Measurements from ENCODE around the gene PHLPP1. TPM values are rescaled to one million over a fixed set of nuclear protein-coding genes. Genes with fewer than 3 reads are reported as not detected.

Gene PHLPP1
- total RNA-seq (2012; rRNA removed) (3.6 TPM in 2 replicates), polyA plus RNA-seq (2012; rRNA removed) (3.3 and 4.2 TPM in 2 replicates), Bru-seq, nascent RNA (percentile 62 among the genes with signal in this experiment), BruChase-seq, experiment 1, labeled RNA remaining after a 6-hour chase (percentile 51 among the genes with signal in this experiment), BruChase-seq, experiment 2, labeled RNA remaining after a 2-hour chase (percentile 48 among the genes with signal in this experiment)
- polyA plus RNA-seq (2012; cell fraction: cytosol; rRNA removed), result 2.4 and 2.7 TPM in 2 replicates
- 4.7 and 4.8 TPM in 2 replicates for polyA plus RNA-seq (2012; cell fraction: nucleus; rRNA removed; ENCODE audit: low replicate concordance)
- long read RNA-seq, full-length matches to known transcripts, result 1 of 3 reads
- long read RNA-seq, partial matches to known transcripts, result 2 of 3 reads
- long read RNA-seq, other reads (novel, unspliced or antisense), result 0 of 3 reads

DNA sequence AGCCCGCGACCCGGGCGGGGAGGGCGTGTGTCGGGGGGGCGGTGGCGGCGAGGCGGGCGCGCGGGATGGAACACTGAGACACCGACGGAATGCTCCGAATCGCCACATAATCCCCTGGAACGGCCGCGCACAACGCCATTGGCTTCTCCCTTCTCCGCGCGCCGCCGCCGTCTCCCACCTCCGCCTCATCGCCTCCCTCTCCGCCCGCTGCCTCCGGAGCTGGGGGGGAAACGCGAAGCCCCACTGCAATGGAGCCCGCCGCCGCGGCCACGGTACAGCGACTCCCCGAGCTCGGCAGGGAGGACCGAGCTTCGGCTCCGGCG lies at the start of gene PHLPP1:
Gene PHLPP1, plus strand, starts transcription at position 106 of the 323 bp plus-strand sequence. Its CDS starts 143 bp downstream, at position 249.
- peak within 1 kb of the TSS; percentile 53; the same call in 1 of the 2 replicates for H2AK5ac ChIP-seq (ENCODE audit: low read depth, low read length)
- H3K4me2 ChIP-seq (ENCODE audit: low read depth, low read length), result peak within 1 kb of the TSS; percentile 68
- peak within 1 kb of the TSS; percentile 43; the same call in 1 of the 2 replicates for H2BK120ac ChIP-seq (ENCODE audit: low read depth, low read length)
- no TSS peak for BruUV-seq (replicated peaks)
- no peaks in the 10 kb centered on the region for H3K36me3 ChIP-seq (ENCODE audit: control insufficient read depth, insufficient read depth, low read length)
- H3K56ac ChIP-seq (ENCODE audit: extremely low read depth, insufficient read depth, low read length), result no peak within 1 kb of the TSS
- peak within 1 kb of the TSS; percentile 64 for H3K27ac ChIP-seq (ENCODE audit: insufficient read depth, low read length)
- CTCF ChIA-PET, result interaction anchor here (0.5 to 1.5 kb wide), 16 partner anchors 9 to 267 kb away, joined by 3 to 7 read pairs (median 3); no protein-coding TSS in a partner anchor
- peaks cover 3 to 13% of the 10 kb centered on the region in 2 experiments; a peak in 2 of 4 replicates for H3K79me1 ChIP-seq (ENCODE audit: low read depth in 1 of 2, low read length in 2 of 2)
- H3K27me3 ChIP-seq (ENCODE audit: control insufficient read depth, insufficient read depth, low read length), result no peaks in the 10 kb centered on the region
- H3K14ac ChIP-seq (replicated peaks; ENCODE audit: low read depth, low read length), result peak within 1 kb of the TSS; percentile 48
- H3K4me3 ChIP-seq (ENCODE audit: insufficient read depth, low read depth, low read length), result peak within 1 kb of the TSS; percentile 67
- dilution Hi-C loops (cut with HindIII; ENCODE audit: low sequenced_read_pairs, unreplicated experiment), result no loop called here
- peak within 1 kb of the TSS; percentile 16; the same call in 1 of the 2 replicates for H4K91ac ChIP-seq (ENCODE audit: insufficient read depth, low read depth, low read length)
- peak within 1 kb of the TSS; percentile 95 for H2AFZ ChIP-seq (replicated peaks; ENCODE audit: low read length, poor library complexity)
- peak within 1 kb of the TSS; percentile 74 for H3K4ac ChIP-seq (ENCODE audit: low read depth, low read length)
- H3K9me3 ChIP-seq (ENCODE audit: control insufficient read depth, insufficient read depth, low read length), result no peaks in the 10 kb centered on the region
- intact Hi-C loops (cut with micrococcal nuclease), result loop anchor here (1.0 to 10.0 kb wide), 8 partner anchors 67 to 531 kb away; partner anchors contain the start of genes PIGN and RELCH
- peak within 1 kb of the TSS; percentile 50; the same call in 1 of the 2 replicates for H3K18ac ChIP-seq (ENCODE audit: low read depth, low read length)
- 0 out of 3 replicates have a peak within 1 kb of the TSS, but pooled peaks have one; percentile 13 for H2BK15ac ChIP-seq (ENCODE audit: low read depth, low read length)
- in situ Hi-C loops (cut with MboI; ENCODE audit: low sequenced_read_pairs), result loop anchor here (25.0 kb wide), 1 partner anchor 528 kb away; the partner anchor contains the start of genes PIGN and RELCH
- no peaks in the 10 kb centered on the region for H3K9me1 ChIP-seq (ENCODE audit: insufficient read depth, low read length)
- H4K20me1 ChIP-seq (ENCODE audit: insufficient read depth, low read length), result peaks cover 8% of the 10 kb centered on the region; the same call in 1 of the 2 replicates
- DNase-seq (no peak), ATAC-seq (ENCODE audit: low read depth) (no peak; the same call in 1 of the 2 replicates)
- TF ChIP-seq POLR2A (IDR thresholded peaks at IDR 0.05; ENCODE audit: low read depth, low read length) (no peak; the same call in 1 of the 2 replicates), MXI1 (IDR thresholded peaks at IDR 0.05; ENCODE audit: borderline replicate concordance, low read depth, low read length) (0 out of 2 replicates have a peak, but pooled peaks have one; percentile 2)
- H2BK5ac ChIP-seq (ENCODE audit: low read depth, low read length, poor library complexity, severe bottlenecking), result peak within 1 kb of the TSS; percentile 83
- H3K9ac ChIP-seq (ENCODE audit: low read depth, low read length), result peak within 1 kb of the TSS; percentile 59
- peak within 1 kb of the TSS; percentile 36; the same call in 1 of the 2 replicates for H3K23ac ChIP-seq (ENCODE audit: low read depth, low read length)
- H2AK9ac ChIP-seq (replicated peaks; ENCODE audit: low read depth, low read length, poor library complexity), result peak within 1 kb of the TSS; percentile 71
- peak within 1 kb of the TSS; percentile 35; the same call in 1 of the 2 replicates for H2BK20ac ChIP-seq (ENCODE audit: low read depth, low read length)
- peaks cover 5% of the 10 kb centered on the region for H3K4me1 ChIP-seq (ENCODE audit: control insufficient read depth, insufficient read depth, low read length)
- H4K8ac ChIP-seq (ENCODE audit: low read depth in 2 of 2, low read length in 2 of 2), result peak within 1 kb of the TSS; percentile 34 to 88; a peak in 3 of 4 replicates
- peak within 1 kb of the TSS; percentile 71 for H4K5ac ChIP-seq (ENCODE audit: low read depth, low read length)
- POLR2A ChIA-PET (ENCODE audit: unreplicated experiment), result no interaction called here
- 0% methylated on average over 1 of the region's 46 CpGs; no CpG with 5 or more reads in 1 of the 2 experiments for WGBS, 2 experiments (ENCODE audit: extremely low coverage in 2 of 2, insufficient read length in 1 of 2)

Measured in IMR-90 (cell line).